NCI-H774 (cell line): ENCODE measurements around the gene HOXB8.

Source experiments
- DNase-seq: peaks from one replicate; lab custom pipeline; 2025; lab: John Stamatoyannopoulos, UW

The HOXB8 gene

DNA sequence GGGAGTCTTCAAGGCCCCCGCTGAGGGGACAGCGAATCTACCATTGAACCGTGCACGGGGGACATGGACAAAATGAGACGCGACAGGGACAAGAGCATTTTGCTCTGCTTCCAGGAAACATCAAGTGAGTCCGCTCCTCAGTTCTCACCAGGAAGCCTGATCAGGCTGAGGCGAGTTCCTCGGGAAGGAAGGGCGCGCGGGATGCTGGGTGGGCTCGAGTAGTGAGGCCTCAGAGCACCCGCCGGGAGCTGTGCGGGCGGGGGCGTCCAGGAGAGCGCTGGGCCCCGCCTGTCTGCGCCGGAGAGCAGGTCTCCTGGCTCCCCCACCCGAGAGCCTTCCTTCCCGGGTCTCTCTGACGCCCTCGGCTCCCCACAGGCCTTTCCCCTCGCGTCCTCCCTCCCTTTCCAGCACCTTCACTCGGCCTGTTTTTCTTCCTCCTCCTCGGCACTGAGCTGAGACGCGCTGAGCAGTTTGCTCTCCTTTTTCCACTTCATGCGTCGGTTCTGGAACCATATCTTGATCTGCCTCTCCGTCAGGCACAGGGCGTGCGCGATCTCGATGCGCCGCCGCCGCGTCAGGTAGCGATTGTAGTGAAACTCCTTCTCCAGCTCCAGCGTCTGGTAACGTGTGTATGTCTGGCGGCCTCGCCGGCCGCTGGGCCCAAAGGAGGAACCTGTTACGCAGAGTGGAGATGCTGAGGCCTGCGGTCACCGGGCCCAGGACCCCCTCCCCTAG, 18.9 kb downstream of the HOXB8 start:
- DNase-seq: no peak

DNA sequence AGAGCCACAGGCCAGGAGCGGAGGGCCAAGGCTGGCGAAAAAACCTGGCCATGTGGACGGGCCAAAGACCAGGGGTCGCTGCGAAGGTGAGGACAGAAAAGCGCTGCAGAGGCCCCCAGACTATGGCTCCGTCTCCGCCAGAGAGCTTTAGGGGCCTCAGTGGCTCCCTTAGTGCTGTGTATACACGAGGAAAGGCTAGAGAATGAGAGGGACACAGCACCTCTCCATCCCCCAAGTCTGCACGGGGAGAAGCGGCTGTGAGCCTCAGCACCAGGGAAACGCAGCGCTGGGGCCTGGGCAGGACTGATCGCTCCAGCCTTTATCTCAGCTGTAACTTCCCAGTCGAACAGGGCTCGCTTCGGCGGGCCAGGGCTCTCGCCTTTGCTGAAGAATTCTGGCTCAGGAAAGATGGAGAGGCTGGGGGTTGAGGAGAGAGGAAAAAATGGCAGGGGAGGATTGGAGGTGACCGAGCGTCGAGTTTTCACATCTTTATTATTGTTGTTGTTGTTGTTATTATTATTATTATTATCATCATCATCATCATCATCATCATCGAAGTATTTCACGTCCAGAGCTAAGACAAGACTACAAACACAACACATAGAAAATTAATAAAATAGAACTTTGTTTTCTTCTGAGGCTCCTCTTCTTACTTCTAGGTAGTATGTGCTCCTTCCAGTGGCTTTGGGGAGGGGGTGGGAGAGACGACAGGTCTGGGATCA, 19.7 kb downstream of the HOXB8 start:
- no peak for DNase-seq

DNA sequence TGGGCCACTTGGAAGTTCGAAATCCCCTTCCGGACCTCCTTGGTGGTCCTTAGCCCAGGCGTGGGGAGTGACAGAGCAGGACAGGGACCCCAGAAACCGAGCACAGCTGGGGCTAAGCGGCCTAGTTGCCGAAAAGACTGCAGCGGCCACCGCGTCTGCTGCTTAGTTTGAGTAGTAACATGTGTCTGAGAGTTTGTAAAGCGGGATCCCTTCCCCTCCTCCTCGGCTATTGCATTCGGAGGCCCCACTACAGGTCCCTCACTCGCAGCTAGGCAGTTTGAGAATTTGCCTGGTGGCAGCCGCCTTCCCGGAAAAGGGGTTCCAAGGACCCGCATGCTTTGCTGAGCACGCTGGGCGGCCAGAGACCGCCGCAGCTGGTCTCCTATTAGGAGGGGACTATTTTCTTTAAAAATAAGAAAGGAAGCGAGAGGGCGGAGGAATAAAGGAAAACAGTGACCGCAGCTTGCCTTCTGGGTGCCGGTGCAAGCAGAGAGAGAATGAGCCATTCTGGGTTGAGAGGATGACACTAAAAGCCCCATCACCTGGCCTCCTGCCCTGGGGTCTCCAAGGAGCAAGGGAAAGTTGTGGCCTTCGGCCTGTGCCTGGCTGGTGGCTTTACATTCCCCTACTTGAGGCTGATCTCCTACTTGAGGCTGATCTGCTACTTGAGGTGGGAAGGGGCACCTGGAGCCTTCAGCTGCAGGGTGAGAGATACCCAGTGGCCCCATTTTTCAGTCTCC, 20.4 kb downstream of the HOXB8 start:
- DNase-seq: no peak

DNA sequence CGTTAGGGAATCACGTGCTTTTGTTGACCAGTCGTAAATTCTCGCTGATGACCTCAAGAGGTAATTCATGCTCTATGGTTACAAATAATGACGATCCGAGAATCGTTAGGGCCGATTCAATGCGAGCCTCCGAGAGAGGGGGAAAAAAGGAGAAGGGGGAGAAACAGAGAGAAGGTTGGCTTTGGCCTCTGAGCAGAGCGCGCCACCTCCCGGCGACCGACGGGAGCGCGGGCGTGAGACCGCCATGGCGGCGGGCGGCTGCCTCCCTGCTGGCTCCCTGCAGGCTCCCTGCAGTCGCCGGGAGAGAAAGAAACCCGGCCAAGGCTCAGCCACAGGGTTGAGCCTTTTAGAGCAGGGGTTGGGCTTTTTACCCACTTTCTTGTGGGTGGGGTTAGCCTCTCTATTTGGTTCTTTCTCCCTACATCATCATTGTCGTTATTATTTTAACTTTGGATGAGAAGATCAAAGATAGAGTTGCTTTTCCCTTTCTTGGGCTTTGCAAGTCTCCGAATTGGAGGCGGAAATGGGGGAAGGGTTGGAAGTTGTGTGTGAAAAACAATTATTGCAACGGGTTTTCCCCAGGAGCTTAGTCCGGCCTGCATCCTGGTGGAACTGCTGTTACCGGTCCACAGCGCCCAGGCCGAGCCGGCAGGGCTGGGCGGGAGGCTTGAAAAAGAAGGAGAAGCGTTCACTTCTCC, 21.1 kb downstream of the HOXB8 start:
- peak; percentile 93 for DNase-seq

DNA sequence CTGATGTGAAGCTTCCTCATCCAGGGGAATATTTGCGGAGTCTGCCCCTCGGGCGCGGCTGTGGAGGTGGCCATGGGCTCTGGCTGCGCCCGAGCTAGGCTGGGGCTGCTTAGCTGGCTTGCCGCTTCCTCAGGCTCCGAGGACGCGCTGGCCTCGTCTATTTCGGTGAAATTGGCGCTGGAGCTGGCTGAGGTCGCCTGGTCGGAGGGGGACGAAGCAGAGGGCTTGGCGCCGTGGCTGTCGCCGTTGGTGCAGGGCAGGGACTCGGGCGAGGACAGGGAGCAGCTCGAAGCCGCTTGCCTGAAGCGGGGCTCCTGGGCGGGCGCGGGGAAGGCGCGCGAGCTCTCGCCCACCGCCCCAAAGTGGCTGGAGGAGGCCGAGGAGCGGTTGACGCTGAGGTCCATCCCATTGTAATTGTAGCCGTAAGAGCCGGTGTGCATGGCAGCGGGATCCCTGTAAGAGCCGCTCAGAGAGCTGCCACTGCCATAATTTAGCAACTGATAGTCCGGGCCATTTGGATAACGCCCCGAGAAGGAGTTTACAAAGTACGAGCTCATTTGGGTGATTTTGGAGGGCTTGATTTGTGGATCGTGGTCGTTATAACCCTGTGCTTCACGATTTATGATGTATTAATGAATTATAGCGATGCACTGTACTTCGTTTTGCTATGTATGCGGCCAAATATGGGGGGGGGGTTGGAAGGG, 21.8 kb downstream of the HOXB8 start, which contains the start of gene HOXB5:
Gene HOXB5 (minus strand): TSS at position 654 of the 704 bp plus-strand sequence. CDS start 97 bp downstream, at position 557.
- no peak for DNase-seq

DNA sequence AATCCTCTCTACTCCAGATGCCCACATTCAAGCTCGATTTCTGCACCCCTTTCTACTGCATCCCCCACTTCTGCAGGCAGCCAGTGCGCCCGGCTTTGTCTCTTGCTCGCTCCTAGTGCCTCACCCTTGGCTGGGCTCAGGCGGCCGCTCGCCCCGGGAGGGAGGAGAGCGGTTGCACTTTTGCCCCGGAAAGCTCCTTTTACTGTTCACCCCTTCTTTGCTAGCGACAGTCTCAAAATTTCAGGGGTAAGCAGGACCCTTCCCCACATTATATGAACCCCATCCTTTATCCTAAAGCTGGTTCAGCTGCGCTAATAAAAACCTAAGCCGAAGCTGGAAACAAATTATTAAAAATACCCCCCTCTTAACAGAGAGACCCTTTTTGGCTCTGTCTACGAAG, 22.5 kb downstream of the HOXB8 start:
- DNase-seq: no peak

DNA sequence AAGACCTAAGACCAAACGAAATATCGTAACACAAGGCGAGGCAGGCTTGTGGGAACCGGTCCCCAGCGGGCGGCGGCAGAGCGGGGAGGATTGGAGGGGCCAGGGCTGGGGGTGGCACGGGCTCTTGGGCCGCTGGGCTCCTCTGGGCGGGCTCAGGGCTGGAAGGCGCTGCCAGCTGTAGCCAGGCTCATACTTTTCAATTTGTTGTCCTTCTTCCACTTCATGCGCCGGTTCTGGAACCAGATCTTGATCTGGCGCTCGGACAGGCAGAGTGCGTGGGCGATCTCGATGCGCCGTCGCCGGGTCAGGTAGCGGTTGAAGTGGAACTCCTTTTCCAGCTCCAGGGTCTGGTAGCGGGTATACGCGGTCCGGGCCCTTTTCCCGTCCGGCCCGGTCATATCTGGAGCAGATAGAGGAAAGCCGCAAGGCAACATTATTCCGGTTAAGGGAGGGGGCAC, 23.0 kb downstream of the HOXB8 start:
- DNase-seq: no peak

DNA sequence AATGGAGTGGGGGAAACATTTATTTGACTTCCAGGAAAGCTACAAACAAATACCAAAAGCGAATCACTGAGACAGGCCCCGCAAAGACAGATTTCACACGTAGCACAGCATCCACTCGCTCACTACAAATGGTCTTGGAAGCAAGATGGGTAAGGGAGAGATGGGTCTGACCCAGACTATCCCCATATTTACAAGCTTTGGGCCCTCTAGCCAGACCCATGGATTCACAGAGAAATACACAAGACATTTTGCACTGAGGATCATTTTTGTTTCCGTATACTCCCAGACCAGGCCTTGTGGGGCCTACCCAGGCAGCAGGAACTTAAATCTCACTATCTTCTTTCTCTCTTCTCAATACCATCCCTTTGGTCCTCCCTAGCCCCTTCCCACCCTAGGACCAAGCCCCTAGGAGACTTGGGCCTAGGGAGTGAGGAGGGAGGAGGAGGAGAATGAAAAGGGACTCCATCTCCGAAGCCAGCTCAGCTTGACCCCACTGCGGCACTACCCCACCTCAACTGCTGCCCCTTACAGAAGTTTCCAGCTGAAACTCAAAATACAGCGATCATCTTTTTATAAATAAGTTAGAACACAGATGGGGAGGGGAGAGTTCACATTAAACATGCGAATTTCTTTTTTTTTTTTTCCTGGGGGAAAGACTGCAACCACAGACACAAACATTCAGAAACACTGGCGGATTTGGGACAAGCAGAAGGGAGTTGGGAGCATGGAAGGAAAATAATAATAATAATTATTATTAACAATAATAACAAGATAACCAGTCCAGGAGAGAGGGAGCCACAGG, 23.6 kb downstream of the HOXB8 start:
- no peak for DNase-seq

DNA sequence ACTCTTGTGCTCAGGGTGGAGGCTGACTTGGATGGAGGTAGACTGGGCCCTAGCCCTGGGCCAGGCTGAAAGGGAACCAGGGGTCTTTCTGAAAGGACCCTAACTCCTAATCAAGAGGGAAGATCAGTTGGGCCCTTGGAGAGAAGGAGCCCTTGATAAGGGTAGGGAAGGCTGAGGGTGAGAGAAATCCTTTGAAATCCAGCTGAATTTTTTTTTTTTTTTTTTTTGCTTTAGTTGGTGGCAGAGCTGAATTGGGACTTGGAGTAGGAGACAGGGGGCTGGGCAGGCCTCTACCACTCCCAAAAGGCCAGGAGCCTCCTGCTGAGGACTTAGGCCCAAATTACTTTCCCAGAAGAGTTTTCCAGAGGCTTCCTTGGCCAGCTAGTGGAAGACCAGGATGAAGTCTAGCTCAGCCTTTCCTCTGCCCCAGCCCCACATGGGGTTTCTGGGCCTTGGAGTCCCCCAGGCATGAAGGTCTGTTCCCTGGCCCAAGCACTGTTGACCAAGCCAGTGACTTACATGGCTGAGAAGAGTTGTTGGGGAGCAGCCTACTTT, 24.4 kb downstream of the HOXB8 start:
- DNase-seq: no peak

DNA sequence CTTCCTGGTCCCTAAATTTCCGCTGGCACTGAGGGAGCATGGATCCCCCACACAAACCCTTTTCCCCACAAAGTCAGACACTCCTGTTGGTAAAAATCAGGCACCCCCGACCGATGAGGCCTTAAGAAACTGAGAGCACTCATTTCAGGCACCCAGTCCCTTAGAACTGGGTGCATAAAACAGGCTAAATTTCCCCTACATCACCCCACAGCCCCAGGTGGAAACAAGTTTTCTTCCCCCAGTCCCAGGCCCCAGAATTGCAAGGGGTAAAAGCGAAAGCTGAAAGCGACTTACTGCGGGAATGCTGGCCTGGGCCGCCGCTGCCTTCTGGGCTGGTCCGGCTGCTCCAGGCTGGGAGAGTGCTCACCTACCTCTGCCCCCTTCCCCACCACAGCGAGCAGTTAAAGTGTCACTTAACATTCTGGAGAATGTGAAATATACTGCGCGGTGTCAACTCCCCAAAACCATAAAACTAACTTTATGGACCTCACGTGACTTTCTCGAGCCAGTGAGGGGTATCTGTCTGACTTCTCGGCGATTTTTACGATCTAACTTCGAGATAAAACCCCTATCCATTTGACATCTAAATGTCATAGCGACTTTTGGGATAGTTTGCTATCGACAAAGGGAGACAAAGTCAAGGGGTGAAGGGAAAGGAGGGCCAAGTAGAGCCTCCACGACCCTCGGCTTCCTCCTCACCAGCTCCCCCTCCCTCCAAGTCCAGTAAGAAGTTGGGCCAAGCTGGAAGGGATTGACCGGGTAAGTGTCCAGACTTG, 25.1 kb downstream of the HOXB8 start, which contains the start of gene HOXB3:
Gene HOXB3 (minus strand): TSS at position 411 of the 776 bp plus-strand sequence. CDS start 37,767 bp downstream, outside the sequence.
- DNase-seq: no peak

DNA sequence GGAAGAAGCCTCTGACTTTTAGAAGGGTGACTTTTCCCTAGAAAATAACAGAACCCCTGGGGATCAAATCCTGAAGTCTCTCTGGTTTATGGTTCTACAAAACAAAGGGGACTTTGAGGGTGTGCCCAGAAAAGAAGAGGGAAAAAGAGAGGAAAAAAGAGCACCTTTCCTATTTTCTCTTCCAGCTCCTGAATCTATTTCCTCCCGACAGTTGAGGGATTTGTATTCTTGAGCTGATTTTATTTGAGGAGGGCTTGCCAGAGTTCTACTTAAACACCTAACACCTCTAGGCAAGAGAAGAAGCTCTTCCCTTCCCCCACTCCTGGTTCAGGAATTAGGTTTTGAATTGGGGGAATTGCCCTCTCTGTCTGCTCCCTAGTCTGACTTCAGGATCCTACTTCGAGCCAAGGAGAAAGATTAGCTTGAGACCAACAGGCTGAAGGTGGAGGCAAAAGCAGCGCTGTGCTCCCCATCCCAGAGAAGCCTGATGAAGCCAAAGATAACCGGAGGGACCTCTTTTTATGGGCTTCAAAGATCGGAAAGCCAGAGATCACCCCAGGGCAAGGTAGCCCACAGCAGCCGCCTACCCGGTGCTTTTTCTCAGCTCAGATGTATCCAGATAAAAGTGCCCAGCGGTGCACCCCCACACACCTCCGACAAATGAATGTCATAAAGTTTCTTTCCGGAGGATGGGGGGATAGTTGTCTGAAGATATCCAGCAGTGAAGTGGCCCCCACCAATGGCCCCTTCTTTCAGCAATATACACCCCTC, 25.8 kb downstream of the HOXB8 start:
- no peak for DNase-seq

DNA sequence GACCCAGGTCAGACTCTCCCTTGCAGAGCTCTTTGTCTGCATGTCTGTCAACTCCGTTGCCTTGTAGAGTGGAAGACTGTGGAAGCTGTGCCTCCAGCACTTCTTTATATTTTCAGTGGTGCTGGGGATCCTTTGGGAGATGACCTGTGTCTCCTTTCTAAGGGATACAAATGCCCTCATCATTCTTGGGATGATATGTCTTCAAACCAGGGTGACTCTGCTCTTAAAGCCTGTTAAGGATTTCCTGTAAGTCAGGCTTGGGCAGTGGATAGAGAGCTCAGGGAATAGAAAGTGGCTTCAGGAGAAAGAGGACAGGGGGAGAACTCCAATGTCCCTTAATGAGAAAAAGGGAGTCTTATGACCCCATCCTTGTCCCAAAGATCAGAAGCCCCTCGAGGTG, 26.6 kb downstream of the HOXB8 start:
- DNase-seq: no peak

DNA sequence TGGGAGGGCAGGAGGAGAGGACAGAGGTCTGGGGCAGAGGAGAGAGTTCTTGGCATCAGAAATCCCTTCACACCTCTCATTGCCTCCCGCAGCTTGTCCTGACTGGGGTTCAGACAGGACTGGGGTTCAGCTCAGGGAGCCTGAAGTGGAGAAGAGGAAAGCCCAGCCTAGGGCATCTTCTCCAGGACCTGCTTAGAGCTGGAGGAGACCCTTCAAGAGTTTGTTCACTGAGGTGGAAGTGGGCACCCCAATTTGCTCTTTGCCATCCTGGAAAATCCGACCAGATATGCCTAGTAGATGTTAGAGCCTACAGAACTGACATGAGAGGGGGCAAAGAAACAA, 27.0 kb downstream of the HOXB8 start:
- DNase-seq: no peak

DNA sequence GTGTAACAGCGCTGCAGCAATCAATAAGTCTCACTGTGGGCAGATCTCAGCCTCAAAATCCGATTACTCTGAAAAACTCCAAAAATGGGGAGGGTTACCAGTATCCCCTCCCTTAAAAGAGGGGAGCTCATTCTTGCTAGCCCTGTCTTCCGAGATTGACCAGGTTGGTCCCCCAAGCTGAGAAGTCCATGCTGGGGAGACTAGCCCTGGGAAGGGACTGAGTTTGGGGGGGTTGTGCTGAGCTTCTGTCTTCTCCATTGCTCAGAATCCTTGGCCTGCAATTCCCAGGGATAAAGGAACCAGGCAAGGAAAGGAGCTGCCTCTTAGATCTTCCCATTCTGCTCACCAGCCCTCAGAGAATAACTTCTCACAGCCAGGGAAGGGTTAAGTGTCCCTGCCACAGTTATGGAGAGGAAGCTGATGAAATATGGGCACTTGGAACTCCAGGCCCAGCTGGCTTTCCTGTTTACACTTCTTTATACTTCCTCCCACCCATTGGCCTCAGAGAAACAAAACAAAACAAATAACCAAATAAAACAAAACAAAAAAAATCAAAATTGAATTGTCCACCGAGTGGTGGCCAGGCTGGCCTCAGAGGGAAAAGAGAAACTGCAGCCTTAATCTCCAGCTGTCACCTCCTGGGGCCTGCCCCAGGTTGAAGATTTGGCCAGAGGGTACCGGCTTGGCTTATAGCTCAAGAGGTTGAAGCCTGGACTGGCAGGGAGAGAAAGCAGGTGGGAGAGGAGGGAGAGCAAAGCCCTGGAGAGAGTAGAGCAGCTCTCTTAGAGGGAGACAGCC, 27.6 kb downstream of the HOXB8 start:
- peak; percentile 98 for DNase-seq

DNA sequence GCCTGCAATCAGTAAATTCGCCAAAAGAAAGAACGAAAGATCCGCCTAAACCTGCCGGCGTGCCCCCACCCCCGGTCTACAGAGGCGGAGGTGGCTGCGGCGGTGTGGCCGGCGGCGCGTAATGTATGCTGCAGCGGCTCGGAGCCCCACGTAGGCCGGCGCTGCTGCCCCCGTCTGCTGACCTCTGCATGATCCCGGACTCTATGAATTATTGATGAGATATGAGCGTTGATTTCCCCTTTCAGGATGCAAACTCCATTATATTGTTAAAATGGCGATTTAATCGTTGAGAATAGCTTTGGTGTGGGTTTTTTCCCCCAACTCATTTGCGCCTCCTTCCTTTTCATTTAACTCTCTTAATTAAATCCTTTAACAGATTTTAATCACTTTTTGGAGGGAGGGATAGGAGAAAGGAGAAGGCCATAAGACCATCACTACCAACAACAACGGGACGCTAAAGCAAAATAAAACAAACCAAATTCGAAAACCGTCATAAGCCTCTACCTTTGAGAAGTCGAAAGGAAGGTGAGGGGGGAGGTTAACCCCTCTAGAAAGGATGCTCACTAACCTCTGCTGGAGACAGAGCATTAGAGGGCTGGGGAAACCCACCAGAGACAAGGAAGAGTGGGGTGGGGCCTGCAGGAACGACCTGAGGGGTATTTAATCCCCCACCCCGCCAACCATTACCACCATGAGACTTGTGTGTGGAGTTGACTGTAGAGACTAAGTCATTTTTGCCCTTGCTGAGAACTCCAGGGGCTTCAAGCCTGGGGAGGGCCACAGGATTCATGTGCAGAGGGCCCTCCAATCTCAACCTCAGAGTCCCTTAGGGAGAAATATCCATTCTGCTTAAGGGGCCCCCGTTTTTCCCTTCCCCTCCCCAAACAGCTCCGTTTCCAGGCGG, 28.5 kb downstream of the HOXB8 start:
- peak; percentile 58 for DNase-seq

DNA sequence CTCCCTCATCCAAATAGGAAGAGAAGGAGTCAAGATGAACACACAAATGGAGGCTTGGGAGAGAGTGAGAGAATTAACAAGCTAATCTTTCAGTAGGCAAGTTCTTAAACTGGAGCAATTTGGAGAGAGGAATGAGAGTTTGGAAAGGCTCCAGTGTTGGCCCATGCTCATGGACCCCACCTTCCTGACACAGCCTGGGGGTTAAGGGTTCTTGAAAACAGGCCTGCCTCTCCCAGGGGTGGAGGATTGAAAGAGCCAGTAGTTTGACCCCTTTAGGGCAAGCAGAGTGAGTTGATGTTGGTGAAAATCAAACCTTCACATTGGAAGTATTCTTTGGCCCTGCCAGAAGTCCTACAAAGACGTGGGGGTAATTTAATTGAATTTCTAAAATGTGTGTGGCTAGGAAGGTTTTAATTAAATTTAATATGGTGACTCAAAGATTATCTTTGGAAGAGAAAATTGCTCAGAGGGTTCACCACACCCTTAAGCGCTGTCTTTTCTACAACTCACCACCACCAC, 30.8 kb downstream of the HOXB8 start:
- no peak for DNase-seq
